CD4-positive, alpha-beta T cell treated with Interleukin-15 for 4 hours (primary cell): ENCODE data around the gene THSD4.
"Not testable (repeated sequence)": the region's sequence is repeated elsewhere in the genome, so short reads cannot be mapped to it uniquely, and the experiment has no call there.

Experiments used
- DNase-seq: peaks from one replicate; pipeline ENCODE4 v3.0.0-alpha.2; 2020; ENCODE audit warnings: low spot score

Gene THSD4

GRCh38 chr15:71189718-71190117 lies 74.4 kb downstream of the THSD4 start:
- DNase-seq: no peak

DNA sequence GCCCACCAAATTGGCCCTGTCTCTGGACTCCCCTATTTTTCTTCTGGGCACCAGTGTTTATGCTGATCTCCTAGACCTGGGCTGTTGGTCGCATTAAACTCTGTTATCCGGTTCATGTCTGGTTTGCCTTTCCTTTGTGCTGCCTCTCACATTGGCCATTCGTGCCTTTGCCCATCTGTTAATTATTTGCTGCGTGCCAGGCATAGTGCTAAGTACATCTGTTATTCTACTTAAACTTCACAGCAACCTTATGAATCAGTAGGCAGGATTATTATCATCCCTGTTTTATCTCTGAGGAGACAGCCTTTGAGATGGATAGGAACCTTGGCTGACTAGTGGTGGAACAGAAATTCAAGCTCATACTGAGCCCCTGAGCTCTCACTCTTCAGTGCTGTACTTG lies 76.0 kb downstream of the THSD4 start:
- DNase-seq: no peak

GRCh38 chr15:71192816-71193215 lies 77.5 kb downstream of the THSD4 start:
- no peak for DNase-seq

- no peak for DNase-seq
These were observed 79.0 kb downstream of the THSD4 start for GRCh38 chr15:71194286-71194685.

- DNase-seq: no peak
These were observed 80.0 kb downstream of the THSD4 start for GRCh38 chr15:71195242-71195641.

GRCh38 chr15:71197620-71198019 lies 82.3 kb downstream of the THSD4 start:
- no peak for DNase-seq

GRCh38 chr15:71198846-71199245 lies 83.6 kb downstream of the THSD4 start:
- no peak for DNase-seq

DNA sequence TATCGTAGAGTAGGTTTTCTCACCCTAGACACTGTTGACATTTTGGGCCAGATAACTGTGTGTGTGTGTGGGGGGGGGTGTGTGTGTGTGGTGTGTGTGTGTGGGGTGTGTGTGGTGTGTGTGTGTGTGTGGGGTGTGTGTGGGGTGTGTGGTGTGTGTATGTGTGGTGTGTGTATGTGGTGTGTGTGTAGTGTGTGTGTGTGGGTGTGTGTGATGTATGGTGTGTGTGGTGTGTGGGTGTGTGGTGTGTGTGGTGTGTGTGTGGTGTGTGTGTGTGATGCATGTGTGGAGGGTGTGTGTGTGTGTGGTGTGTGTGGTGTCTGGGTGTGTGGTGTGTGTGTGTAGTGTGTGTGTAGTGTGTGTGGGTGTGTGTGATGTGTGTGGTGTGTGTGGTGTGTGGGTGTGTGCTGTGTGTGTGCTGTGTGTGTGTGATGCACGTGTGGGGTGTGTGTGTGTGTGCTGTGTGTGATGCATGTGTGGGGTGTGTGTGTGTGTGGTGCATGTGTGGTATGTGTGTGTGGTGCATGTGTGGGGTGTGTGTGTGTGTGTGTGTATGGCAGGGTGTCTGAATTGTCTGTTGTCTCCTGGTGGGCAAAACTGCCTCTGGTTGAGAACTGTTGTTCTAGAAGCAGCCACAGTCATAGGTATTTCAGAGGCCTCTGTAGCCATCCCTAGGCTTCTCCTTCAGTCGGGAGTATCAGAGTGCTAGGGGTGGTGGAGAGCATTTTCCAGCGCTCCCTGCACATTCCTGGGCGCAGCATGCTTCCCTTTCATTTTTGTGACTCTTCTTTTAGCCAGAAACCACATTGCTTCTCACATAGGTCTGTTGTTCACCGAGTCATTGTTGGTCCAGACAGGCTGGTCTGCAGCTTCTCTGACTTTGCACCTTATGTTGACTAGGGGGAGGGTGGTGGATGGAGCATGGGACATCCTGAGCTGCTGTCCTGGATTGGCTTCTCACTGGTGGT lies 84.4 kb downstream of the THSD4 start:
- no peak for DNase-seq

DNA sequence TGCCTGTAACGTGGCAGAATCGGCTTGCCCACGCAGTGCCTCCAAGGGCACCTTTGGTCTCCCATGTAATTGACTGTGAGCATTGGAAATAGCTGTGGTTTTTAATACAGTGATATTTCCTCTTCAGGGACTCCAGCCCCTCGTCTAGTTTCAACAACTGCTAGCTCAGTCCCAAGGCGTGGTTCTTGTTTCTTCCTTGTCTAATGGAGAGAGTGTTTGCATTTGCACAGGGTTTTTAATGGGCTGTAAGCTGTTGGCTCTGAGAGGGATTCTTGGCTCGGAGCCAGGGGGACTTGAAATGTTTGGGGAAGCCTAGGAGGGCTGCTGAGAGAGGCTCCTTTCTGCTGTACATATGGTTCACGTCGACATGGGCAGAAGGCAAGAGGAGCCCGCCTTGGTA lies 86.2 kb downstream of the THSD4 start:
- no peak for DNase-seq

DNA sequence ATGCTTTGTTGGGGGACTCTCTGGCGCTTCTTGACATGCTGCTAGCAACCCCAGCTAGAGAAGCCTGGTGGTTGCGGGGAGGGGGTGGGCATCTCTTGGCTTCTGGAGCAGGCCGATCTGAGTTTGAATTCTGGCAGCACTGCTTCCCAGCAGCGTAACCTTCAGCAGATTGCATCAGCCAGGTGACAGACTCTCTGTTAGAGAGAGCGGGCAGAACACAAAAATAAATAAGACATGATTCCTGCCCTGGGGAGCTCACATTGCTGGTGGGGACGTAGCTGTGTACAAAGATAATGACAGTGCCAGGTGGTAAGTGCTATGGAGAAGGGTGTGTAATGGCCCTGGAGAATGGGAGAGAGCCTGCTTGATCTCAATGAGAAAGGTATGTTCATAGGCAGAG lies 87.4 kb downstream of the THSD4 start:
- DNase-seq: no peak

DNA sequence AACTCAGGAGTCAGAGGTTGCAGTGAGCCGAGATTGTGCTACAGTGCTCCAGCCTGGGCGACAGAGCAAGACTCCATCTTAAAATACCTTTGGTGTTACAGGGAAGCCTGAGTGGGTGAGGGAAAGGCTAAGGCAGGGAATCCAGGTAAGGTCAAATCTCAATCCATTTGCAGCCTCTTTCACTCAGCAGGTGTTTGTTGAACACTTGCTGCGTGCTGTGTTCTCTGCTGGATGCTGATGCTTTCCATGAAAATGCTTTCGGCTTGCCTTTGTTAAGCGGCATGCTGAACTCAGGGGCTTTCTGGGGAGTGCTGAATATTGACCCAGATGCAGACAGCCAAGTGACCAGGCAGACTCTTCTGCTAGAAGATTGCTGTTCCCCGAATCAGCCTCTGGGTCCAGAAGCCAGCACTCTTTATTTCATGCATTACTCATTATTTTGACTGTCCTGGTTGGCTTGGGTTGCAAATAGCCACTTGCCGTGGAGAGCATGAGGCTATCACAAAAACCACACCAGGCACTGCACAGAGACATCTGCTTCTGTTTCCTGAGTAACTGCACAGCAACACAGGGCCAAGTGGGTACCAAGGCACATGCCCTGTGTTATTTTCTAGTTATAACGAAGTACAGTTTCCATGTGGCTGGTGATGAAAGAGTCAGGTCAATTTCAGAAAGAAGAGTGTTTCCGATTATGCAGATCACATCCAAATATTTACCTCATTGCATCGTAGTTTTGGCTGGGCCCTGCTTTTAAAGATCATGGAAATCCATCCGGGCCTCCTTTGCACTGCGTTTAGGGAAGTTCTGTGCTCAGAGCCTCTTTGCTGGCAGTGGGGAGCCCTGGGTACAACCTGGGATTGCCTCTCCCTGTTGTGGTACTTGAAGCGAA lies 88.6 kb downstream of the THSD4 start:
- DNase-seq: no peak

- DNase-seq: no peak
These were observed 91.9 kb downstream of the THSD4 start for GRCh38 chr15:71207141-71207540.

DNA sequence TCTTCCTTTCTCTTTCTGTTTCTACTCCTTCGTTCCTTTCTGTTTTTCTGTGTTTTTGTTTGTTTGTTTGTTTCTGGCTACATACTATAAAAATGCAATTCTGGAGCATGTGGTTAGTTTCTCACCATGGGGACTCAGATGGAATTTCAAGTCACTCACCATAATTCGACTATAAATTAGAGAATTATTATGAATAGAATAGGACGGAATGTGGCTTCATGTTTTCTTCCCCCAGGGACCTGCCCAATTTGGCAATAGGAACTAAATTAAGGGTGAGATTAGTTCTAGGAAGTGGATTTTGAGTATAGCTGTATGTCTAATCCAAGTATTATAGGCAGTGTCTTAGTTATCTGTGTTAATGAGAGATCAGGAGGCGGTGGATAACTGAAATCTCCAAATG lies 96.9 kb downstream of the THSD4 start:
- no peak for DNase-seq

GRCh38 chr15:71213943-71214342 lies 98.7 kb downstream of the THSD4 start:
- not testable (repeated sequence) for DNase-seq

- no peak for DNase-seq
These were observed 100.0 kb downstream of the THSD4 start for GRCh38 chr15:71215126-71215894.

DNA sequence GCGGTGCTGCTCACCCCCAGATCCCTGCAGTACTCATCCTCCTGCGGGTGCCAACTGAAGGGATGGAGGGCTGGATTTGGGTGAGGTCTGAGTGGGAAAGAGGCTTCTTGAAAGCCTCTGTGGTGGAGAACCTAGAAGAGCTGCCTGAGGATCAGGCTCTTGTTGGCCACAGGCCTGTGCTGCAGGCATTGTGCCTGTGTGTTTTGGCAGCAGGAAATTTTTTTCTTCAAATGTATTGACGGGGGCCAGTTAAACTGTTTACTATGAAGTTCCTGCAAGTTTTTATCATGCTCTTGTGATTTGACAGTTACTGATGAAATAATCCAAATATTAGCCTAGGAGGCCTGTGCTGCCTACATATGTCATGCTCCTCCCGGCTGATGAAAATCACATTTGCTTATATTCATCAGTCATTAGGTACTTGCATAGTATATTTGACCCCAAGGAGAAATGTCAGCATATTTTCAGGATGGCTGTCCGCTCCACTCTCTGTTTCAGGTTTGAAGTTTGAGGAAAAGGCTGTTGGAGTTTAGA lies 103.1 kb downstream of the THSD4 start:
- no peak for DNase-seq

GRCh38 chr15:71219101-71219500 lies 103.8 kb downstream of the THSD4 start:
- no peak for DNase-seq

DNA sequence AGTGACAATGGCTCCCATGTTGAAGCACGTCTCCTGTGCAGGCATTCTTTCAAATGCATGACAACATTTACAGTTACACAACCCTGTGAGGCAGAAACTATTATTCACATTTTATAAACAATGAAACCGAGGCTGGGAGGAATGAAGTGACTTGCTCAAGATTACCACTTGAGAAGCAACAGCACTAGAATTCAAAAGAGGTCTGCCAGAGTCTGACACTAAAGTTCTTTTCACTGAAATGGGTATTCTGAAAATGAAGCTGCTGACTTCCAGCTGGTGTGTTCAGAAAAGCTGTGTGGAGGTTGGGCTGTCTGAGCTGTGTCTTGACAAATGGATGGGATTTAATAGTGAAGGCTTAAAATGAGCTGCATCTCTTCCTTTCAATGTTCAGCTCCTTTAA lies 104.4 kb downstream of the THSD4 start:
- no peak for DNase-seq

DNA sequence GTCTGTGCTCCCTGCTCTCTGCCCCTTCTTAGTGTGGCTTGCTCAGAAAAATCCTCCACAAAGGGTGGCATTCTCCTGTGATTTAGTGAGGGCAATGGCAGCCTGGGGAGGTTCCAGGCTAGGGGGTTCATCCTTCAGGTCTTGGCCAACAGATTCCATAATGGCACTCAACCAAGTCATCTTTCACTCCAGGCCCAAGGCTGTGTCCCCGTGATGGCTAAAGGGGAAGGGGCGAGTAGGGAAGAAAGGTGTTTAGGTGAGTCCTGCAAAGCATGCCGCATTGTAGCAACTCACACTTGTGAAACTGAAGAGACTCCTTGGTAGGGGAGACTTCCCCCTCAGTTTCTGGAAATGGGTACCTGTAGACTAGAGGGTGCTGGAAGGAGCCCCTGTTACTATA lies 105.6 kb downstream of the THSD4 start:
- DNase-seq: no peak

DNA sequence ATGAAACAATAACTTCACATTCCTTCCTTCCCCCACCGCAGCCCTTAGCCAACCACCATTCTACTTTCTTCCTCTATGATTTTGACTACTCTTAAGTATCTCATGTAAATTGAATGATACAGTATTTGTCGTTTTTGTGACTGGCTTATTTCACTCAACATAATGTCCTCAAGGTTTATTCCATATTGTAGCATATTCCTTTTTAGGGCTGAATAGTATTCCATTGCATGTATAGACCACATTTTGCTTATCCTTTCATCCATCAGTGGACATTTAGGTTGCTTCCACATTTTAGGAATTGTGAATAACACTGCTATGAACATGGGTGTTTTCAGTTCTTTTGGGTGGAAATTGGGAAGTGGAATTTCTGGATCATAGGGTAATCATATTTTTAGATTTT lies 106.1 kb downstream of the THSD4 start:
- no peak for DNase-seq

DNA sequence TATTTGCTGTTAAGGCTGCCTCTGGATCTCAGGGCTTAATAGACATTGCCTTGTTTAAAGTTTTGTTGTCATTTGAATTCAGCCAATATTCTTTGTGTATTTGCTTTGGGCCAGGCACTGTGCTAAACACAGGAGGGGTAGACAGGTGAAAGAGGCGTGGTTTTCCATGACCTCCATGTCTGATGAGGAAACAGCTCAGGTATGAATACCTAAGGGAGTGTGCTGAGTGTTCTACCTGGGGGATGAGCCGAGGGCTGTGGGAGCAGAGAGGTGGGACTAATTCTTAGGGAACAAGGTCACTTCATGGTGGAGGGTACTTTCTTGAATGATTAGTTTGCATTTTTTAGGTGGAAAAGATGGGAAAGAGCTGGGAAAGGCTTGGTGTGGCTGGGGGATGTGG lies 108.2 kb downstream of the THSD4 start:
- DNase-seq: no peak

DNA sequence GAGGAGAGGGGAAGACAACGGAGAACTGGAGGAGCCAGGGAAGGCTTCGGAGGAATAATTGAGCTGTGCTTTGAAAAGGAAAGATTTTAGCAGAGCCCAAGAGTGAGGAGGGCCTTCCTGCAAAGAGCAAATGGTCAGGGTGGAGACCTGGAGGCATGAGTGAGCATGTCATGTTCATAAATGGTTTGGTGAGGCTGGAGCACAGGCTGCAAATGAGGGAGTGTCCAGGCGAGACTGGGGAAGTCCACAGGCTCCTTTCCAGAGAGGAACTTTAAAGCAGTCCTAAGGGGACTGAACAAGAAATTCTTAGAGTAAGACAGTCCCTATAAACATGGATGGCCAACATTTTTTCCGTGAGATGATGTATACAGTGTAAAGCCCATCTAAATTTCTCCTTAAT lies 108.8 kb downstream of the THSD4 start:
- no peak for DNase-seq
